Memory B cell (primary cell): ENCODE data around the gene LRGUK.
"Not testable (repeated sequence)": the region's sequence is repeated elsewhere in the genome, so short reads cannot be mapped to it uniquely, and the experiment has no call there.

Source experiments
- ATAC-seq: fragments of 150-1000 bp; cut with Tn5 transposase; 2 replicates; pipeline ENCODE4 v1.10.0; 2021; ENCODE audit warnings: low read depth, mild to moderate bottlenecking, moderate library complexity
- DNase-seq, 2 donors: peaks; one replicate each; pipeline ENCODE4 v3.0.0; 2022; ENCODE audit warnings: low spot score in 2 of 2
- H3K27ac Mint-ChIP-seq: one replicate; pipeline ENCODE4 v1.8.0; 2022; ENCODE audit warnings: mild to moderate bottlenecking, moderate library complexity, mixed read lengths
- H3K27me3 Mint-ChIP-seq: one replicate; pipeline ENCODE4 v1.8.0; 2022; ENCODE audit warnings: mixed read lengths
- H3K36me3 Mint-ChIP-seq: one replicate; pipeline ENCODE4 v1.8.0; 2022; ENCODE audit warnings: mild to moderate bottlenecking, mixed read lengths
- H3K4me1 Mint-ChIP-seq: one replicate; pipeline ENCODE4 v1.8.0; 2022; ENCODE audit warnings: mixed read lengths
- H3K4me3 Mint-ChIP-seq: one replicate; pipeline ENCODE4 v1.8.0; 2022; ENCODE audit warnings: mild to moderate bottlenecking, moderate library complexity, mixed read lengths
- H3K9me3 Mint-ChIP-seq: one replicate; pipeline ENCODE4 v1.8.0; 2022; ENCODE audit warnings: mixed read lengths

Gene LRGUK

GRCh38 chr7:134210227-134210626 is 83.1 kb downstream of the LRGUK start:
- H3K27ac Mint-ChIP-seq = no peak overlapping the region
- no peaks in the 10 kb centered on the region for H3K9me3 Mint-ChIP-seq
- peaks cover 4% of the 10 kb centered on the region for H3K27me3 Mint-ChIP-seq

GRCh38 chr7:134210976-134211663 is 84.0 kb downstream of the LRGUK start:
- no peaks in the 10 kb centered on the region for H3K4me1 Mint-ChIP-seq
- H3K9me3 Mint-ChIP-seq = no peaks in the 10 kb centered on the region
- H3K27me3 Mint-ChIP-seq = peaks cover 4% of the 10 kb centered on the region
- ATAC-seq (no peak), DNase-seq (no peak)
- no peaks in the 10 kb centered on the region for H3K36me3 Mint-ChIP-seq
- H3K4me3 Mint-ChIP-seq = no peak overlapping the region
- no peak overlapping the region for H3K27ac Mint-ChIP-seq

More at GRCh38 chr7:134210227-134210626, 83.1 kb downstream of the LRGUK start:
- Mint-ChIP-seq H3K36me3 (no peaks in the 10 kb centered on the region), H3K4me1 (no peaks in the 10 kb centered on the region), H3K4me3 (no peak overlapping the region)
- ATAC-seq (no peak), DNase-seq (no peak)

- DNase-seq (no peak), ATAC-seq (no peak)
- Mint-ChIP-seq H3K27ac (no peak overlapping the region), H3K27me3 (peaks cover 4% of the 10 kb centered on the region), H3K36me3 (no peaks in the 10 kb centered on the region), H3K4me3 (no peak overlapping the region), H3K9me3 (no peaks in the 10 kb centered on the region), H3K4me1 (no peaks in the 10 kb centered on the region)
Observed at GRCh38 chr7:134211817-134212216, 84.7 kb downstream of the LRGUK start.

- no peaks in the 10 kb centered on the region for H3K9me3 Mint-ChIP-seq
- H3K36me3 Mint-ChIP-seq = no peaks in the 10 kb centered on the region
- DNase-seq (no peak), ATAC-seq (no peak)
- H3K4me3 Mint-ChIP-seq = no peak overlapping the region
- no peak overlapping the region for H3K27ac Mint-ChIP-seq
- no peaks in the 10 kb centered on the region for H3K4me1 Mint-ChIP-seq
- H3K27me3 Mint-ChIP-seq = peaks cover 4% of the 10 kb centered on the region
Observed at GRCh38 chr7:134212576-134213546, 85.7 kb downstream of the LRGUK start.

- Mint-ChIP-seq H3K4me3 (no peak overlapping the region), H3K27ac (no peak overlapping the region), H3K4me1 (no peaks in the 10 kb centered on the region), H3K27me3 (peaks cover 9% of the 10 kb centered on the region), H3K9me3 (no peaks in the 10 kb centered on the region), H3K36me3 (peaks cover 2% of the 10 kb centered on the region)
- ATAC-seq (no peak), DNase-seq (no peak)
Observed at GRCh38 chr7:134220236-134220635, 93.1 kb downstream of the LRGUK start.

- DNase-seq, ATAC-seq, H3K27ac Mint-ChIP-seq, H3K4me3 Mint-ChIP-seq, H3K36me3 Mint-ChIP-seq, H3K4me1 Mint-ChIP-seq: not testable (repeated sequence)
- Mint-ChIP-seq H3K27me3 (peaks cover 12% of the 10 kb centered on the region), H3K9me3 (peaks cover 13% of the 10 kb centered on the region)
Observed at GRCh38 chr7:134231296-134231695, 104.2 kb downstream of the LRGUK start.

- no peak for ATAC-seq
- Mint-ChIP-seq H3K36me3 (no peaks in the 10 kb centered on the region), H3K4me3 (no peak overlapping the region), H3K9me3 (peaks cover 15% of the 10 kb centered on the region), H3K27ac (no peak overlapping the region), H3K27me3 (peaks cover 16% of the 10 kb centered on the region), H3K4me1 (no peaks in the 10 kb centered on the region)
- DNase-seq = no peak
Observed at GRCh38 chr7:134234216-134234615, 107.1 kb downstream of the LRGUK start.

- peaks cover 14% of the 10 kb centered on the region for H3K4me1 Mint-ChIP-seq
- H3K4me3 Mint-ChIP-seq = no peak overlapping the region
- DNase-seq (peak in 1 of 2 donors; percentile 5), ATAC-seq (peak; percentile 86)
- no peak overlapping the region for H3K27ac Mint-ChIP-seq
- peaks cover 4% of the 10 kb centered on the region for H3K36me3 Mint-ChIP-seq
- H3K27me3 Mint-ChIP-seq = peaks cover under 1% of the 10 kb centered on the region
- peaks cover 6% of the 10 kb centered on the region for H3K9me3 Mint-ChIP-seq
Observed at GRCh38 chr7:134245253-134245652, 118.1 kb downstream of the LRGUK start.

- peak; percentile 39 for ATAC-seq
- H3K27me3 Mint-ChIP-seq = no peaks in the 10 kb centered on the region
- H3K9me3 Mint-ChIP-seq = peaks cover 2% of the 10 kb centered on the region
- H3K27ac Mint-ChIP-seq = peak overlapping the region; percentile 75
- H3K4me1 Mint-ChIP-seq = peaks cover 14% of the 10 kb centered on the region
- no peak overlapping the region for H3K4me3 Mint-ChIP-seq
- no peaks in the 10 kb centered on the region for H3K36me3 Mint-ChIP-seq
- no peak for DNase-seq
Observed at GRCh38 chr7:134246347-134246746, 119.2 kb downstream of the LRGUK start.

- no peak for ATAC-seq
- H3K4me3 Mint-ChIP-seq = no peak overlapping the region
Observed at GRCh38 chr7:134246761-134247160, 119.6 kb downstream of the LRGUK start.

GRCh38 chr7:134248196-134248595 is 121.1 kb downstream of the LRGUK start:
- Mint-ChIP-seq H3K9me3 (peaks cover 1% of the 10 kb centered on the region), H3K27ac (no peak overlapping the region), H3K27me3 (no peaks in the 10 kb centered on the region)

More at GRCh38 chr7:134246761-134247160, 119.6 kb downstream of the LRGUK start:
- peaks cover 2% of the 10 kb centered on the region for H3K9me3 Mint-ChIP-seq
- H3K36me3 Mint-ChIP-seq = no peaks in the 10 kb centered on the region
- peaks cover 14% of the 10 kb centered on the region for H3K4me1 Mint-ChIP-seq
- no peaks in the 10 kb centered on the region for H3K27me3 Mint-ChIP-seq
- no peak for DNase-seq
- H3K27ac Mint-ChIP-seq = no peak overlapping the region

GRCh38 chr7:134254311-134254710 is 127.2 kb downstream of the LRGUK start:
- no peak for DNase-seq
- Mint-ChIP-seq H3K4me1 (no peaks in the 10 kb centered on the region), H3K36me3 (no peaks in the 10 kb centered on the region), H3K4me3 (no peak overlapping the region), H3K27me3 (peaks cover 3% of the 10 kb centered on the region), H3K27ac (no peak overlapping the region), H3K9me3 (peaks cover 2% of the 10 kb centered on the region)
- ATAC-seq = no peak

More at GRCh38 chr7:134248196-134248595, 121.1 kb downstream of the LRGUK start:
- H3K4me3 Mint-ChIP-seq = no peak overlapping the region
- H3K4me1 Mint-ChIP-seq = peaks cover 14% of the 10 kb centered on the region
- no peaks in the 10 kb centered on the region for H3K36me3 Mint-ChIP-seq
- ATAC-seq = no peak
- DNase-seq = no peak

- no peak overlapping the region for H3K27ac Mint-ChIP-seq
- no peak for ATAC-seq
Observed at GRCh38 chr7:134255814-134256213, 128.7 kb downstream of the LRGUK start.

GRCh38 chr7:134262322-134262721 is 135.2 kb downstream of the LRGUK start:
- peaks cover 4% of the 10 kb centered on the region for H3K36me3 Mint-ChIP-seq
- no peak overlapping the region for H3K27ac Mint-ChIP-seq
- DNase-seq (no peak), ATAC-seq (no peak)
- H3K4me1 Mint-ChIP-seq = no peaks in the 10 kb centered on the region
- peaks cover 2% of the 10 kb centered on the region for H3K27me3 Mint-ChIP-seq
- H3K9me3 Mint-ChIP-seq = peaks cover 6% of the 10 kb centered on the region
- no peak overlapping the region for H3K4me3 Mint-ChIP-seq

More at GRCh38 chr7:134255814-134256213, 128.7 kb downstream of the LRGUK start:
- Mint-ChIP-seq H3K4me3 (no peak overlapping the region), H3K9me3 (peaks cover 2% of the 10 kb centered on the region), H3K27me3 (peaks cover 3% of the 10 kb centered on the region), H3K36me3 (no peaks in the 10 kb centered on the region), H3K4me1 (no peaks in the 10 kb centered on the region)
- no peak for DNase-seq
